Panc1 (cell line): ENCODE data around the gene PTMS. TPM values are rescaled to one million over a fixed set of nuclear protein-coding genes. Genes with fewer than 3 reads are reported as not detected.

Experiments
- ATAC-seq: fragments of 200-7000 bp; cut with Tn5 transposase; 2 replicates; pipeline ENCODE4 v1.9.1; 2020; ENCODE audit warnings: mild to moderate bottlenecking, moderate library complexity
- BruUV-seq: library from RNA; stranded (reverse); fragments of 400-500 nt; replicated peaks from 2 replicates; lab custom pipeline; 2021; lab: Mats Ljungman, UMichigan
- CTCF ChIA-PET: fragments of 300-600 bp; sonication (Branson Sonifier 250); formaldehyde crosslinking; loops from one replicate; lab custom pipeline; 2022; ENCODE audit warnings: antibody characterized with exemption; lab: Charles Lee
- POLR2A ChIA-PET: fragments of 300-600 bp; sonication (Branson Sonifier 250); formaldehyde crosslinking; loops from one replicate; lab custom pipeline; 2022; ENCODE audit warnings: antibody characterized with exemption; lab: Charles Lee
- DNase-seq: peaks from one replicate; pipeline ENCODE4 v3.0.0-alpha.2; 2010; ENCODE audit warnings: low read depth, low spot score
- H3K27ac ChIP-seq: 2 replicates; pipeline ENCODE4 v1.5.1; 2011; ENCODE audit warnings: mild to moderate bottlenecking, low read length, inconsistent platforms
- H3K27me3 ChIP-seq: fragments of 200-500 bp; sonication (Bioruptor generic); 2 replicates; pipeline ENCODE4 v1.6.0; 2014; ENCODE audit warnings: low read length, inconsistent platforms; ENCODE audit not compliant: control insufficient read depth, insufficient read depth
- H3K36me3 ChIP-seq: fragments of 200-500 bp; sonication (Bioruptor generic); 2 replicates; pipeline ENCODE4 v1.5.1; 2014; ENCODE audit warnings: inconsistent platforms, mild to moderate bottlenecking, low read length, moderate library complexity; ENCODE audit not compliant: control insufficient read depth, insufficient read depth
- H3K4me1 ChIP-seq: 2 replicates; pipeline ENCODE4 v1.5.1; 2011; ENCODE audit warnings: inconsistent platforms, mild to moderate bottlenecking, low read length, moderate library complexity; ENCODE audit not compliant: control insufficient read depth, insufficient read depth
- H3K4me3 ChIP-seq, 2 experiments: 2 replicates each; pipeline ENCODE4 v1.5.1; 2011 to 2012; ENCODE audit warnings: low read depth in 2 of 2, low read length in 2 of 2, mild to moderate bottlenecking in 2 of 2, inconsistent platforms in 1 of 2, moderate library complexity in 1 of 2
- H3K9me3 ChIP-seq: fragments of 200-500 bp; sonication (Bioruptor generic); 2 replicates; pipeline ENCODE4 v1.5.1; 2014; ENCODE audit warnings: low read depth, mild to moderate bottlenecking, inconsistent platforms, low read length, moderate library complexity; ENCODE audit not compliant: control insufficient read depth, insufficient read depth
- POLR2AphosphoS5 ChIP-seq: IDR thresholded peaks from 2 replicates; pipeline ENCODE4 v1.6.1; 2012; ENCODE audit warnings: mild to moderate bottlenecking, low read depth, low read length, moderate library complexity
- SIN3A ChIP-seq: IDR thresholded peaks from 2 replicates; pipeline ENCODE4 v1.6.1; 2012; ENCODE audit warnings: low read depth, mild to moderate bottlenecking, low read length, moderate library complexity, borderline replicate concordance; ENCODE audit not compliant: insufficient read depth
- TCF7L2 ChIP-seq: IDR thresholded peaks from 2 replicates; pipeline ENCODE4 v1.6.1; 2011; ENCODE audit warnings: mild to moderate bottlenecking, low read depth, low read length, inconsistent platforms
- in situ Hi-C: cut with HindIII; loops from 2 replicates; pipeline ENCODE4 v1.10.0; 2016; ENCODE audit warnings: low sequenced_read_pairs, low pct_unique_long_range_greater_than_20kb
- intact Hi-C: fragments of 100-400 bp; cut with micrococcal nuclease; formaldehyde crosslinking; loops from one replicate; pipeline ENCODE4 v1.10.0; 2022; ENCODE audit not compliant: unreplicated experiment
- total RNA-seq: library from RNA; stranded (reverse); gene quantifications from one replicate; pipeline ENCODE4 v1.2.1, GENCODE V29; 2021; ENCODE audit not compliant: unreplicated experiment
- TF ChIP-seq, protein P1 (sequence below), 2 experiments: IDR thresholded peaks; 2 replicates each; pipeline ENCODE4 v1.6.1; 2011 to 2012; ENCODE audit warnings: low read depth in 2 of 2, control low read depth in 1 of 2, low read length in 1 of 2, mild to moderate bottlenecking in 1 of 2, moderate library complexity in 1 of 2; ENCODE audit not compliant: insufficient read depth in 1 of 2
- TF ChIP-seq, protein P2 (sequence below): fragments of 450-650 bp; IDR thresholded peaks from 2 replicates; pipeline ENCODE4 v1.5.1; 2017; ENCODE audit warnings: mild to moderate bottlenecking

PTMS gene
- total RNA-seq, 1 experiment from 2014 or later, result 395 TPM

DNA sequence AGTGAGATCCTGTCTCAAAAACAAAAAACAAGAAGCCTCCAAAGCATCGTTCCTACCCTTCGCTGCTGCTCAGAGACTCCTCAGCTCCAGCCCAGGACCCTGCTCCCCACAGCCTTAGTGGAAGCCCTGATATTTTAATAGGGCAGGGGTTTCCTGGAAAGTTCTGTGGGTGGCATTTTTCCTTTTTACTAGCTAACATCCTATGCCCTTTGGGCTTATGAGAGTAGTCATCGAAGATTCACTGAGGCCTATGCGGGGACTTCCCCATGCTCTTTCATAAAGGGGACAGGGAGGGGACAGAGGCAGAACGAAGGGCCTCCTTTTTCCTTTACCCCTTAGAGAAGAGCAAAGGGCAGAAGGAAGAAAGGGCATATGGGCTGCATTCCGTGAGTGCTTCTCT is 14.4 kb downstream of the PTMS start:
- intact Hi-C loops, result no loop called here
- CTCF ChIA-PET, result interaction anchor here (0.7 kb wide), 1 partner anchor 27 kb away, joined by 3 read pairs; the partner anchor contains the start of gene MLF2
- no peaks in the 10 kb centered on the region for H3K36me3 ChIP-seq
- H3K4me1 ChIP-seq, result peaks cover 4% of the 10 kb centered on the region; the same call in 1 of the 2 replicates
- no peaks in the 10 kb centered on the region for H3K27me3 ChIP-seq
- no peak for TF ChIP-seq POLR2AphosphoS5
- no peak for DNase-seq
- in situ Hi-C loops, result no loop called here
- no peak overlapping the region for H3K4me3 ChIP-seq
- no peak for ATAC-seq
- no peak overlapping the region for H3K27ac ChIP-seq
- BruUV-seq, result no TSS peak
- no peaks in the 10 kb centered on the region for H3K9me3 ChIP-seq
- POLR2A ChIA-PET, result interaction anchor here (0.5 kb wide), 1 partner anchor 11 kb away, joined by 3 read pairs; no protein-coding TSS in a partner anchor

DNA sequence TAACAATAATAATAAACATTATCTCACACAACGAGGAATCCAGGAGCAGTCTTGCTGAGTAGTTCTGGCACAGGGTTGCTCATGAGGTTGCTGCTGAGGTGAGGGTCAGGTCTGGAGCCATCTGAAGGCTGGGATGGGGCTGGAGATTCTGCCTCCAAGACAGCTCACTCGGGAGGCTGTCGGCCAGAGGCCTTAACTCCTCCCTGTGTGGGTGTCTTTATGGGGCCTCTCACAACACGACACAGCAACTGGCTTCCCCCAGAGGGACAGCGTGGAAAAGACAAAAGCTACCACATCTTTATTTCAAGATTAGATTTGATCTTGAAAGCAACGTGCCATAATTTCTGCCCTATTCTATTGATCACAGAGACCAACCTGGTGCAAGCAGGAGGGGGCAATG is 16.0 kb downstream of the PTMS start:
- DNase-seq (no peak), ATAC-seq (no peak)
- Histone ChIP-seq H3K9me3 (no peaks in the 10 kb centered on the region), H3K4me1 (peaks cover 4% of the 10 kb centered on the region; the same call in 1 of the 2 replicates), H3K27me3 (no peaks in the 10 kb centered on the region), H3K4me3 (no peak overlapping the region), H3K36me3 (no peaks in the 10 kb centered on the region), H3K27ac (no peak overlapping the region)
- TF ChIP-seq SIN3A, result no peak
- TF ChIP-seq POLR2AphosphoS5, result no peak
- TF ChIP-seq, protein P1, sequence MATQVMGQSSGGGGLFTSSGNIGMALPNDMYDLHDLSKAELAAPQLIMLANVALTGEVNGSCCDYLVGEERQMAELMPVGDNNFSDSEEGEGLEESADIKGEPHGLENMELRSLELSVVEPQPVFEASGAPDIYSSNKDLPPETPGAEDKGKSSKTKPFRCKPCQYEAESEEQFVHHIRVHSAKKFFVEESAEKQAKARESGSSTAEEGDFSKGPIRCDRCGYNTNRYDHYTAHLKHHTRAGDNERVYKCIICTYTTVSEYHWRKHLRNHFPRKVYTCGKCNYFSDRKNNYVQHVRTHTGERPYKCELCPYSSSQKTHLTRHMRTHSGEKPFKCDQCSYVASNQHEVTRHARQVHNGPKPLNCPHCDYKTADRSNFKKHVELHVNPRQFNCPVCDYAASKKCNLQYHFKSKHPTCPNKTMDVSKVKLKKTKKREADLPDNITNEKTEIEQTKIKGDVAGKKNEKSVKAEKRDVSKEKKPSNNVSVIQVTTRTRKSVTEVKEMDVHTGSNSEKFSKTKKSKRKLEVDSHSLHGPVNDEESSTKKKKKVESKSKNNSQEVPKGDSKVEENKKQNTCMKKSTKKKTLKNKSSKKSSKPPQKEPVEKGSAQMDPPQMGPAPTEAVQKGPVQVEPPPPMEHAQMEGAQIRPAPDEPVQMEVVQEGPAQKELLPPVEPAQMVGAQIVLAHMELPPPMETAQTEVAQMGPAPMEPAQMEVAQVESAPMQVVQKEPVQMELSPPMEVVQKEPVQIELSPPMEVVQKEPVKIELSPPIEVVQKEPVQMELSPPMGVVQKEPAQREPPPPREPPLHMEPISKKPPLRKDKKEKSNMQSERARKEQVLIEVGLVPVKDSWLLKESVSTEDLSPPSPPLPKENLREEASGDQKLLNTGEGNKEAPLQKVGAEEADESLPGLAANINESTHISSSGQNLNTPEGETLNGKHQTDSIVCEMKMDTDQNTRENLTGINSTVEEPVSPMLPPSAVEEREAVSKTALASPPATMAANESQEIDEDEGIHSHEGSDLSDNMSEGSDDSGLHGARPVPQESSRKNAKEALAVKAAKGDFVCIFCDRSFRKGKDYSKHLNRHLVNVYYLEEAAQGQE (IDR thresholded peaks at IDR 0.05; ENCODE audit: insufficient read depth in 1 of 2, low read depth in 2 of 2, low read length in 1 of 2), result no peak
- TF ChIP-seq, protein P2, sequence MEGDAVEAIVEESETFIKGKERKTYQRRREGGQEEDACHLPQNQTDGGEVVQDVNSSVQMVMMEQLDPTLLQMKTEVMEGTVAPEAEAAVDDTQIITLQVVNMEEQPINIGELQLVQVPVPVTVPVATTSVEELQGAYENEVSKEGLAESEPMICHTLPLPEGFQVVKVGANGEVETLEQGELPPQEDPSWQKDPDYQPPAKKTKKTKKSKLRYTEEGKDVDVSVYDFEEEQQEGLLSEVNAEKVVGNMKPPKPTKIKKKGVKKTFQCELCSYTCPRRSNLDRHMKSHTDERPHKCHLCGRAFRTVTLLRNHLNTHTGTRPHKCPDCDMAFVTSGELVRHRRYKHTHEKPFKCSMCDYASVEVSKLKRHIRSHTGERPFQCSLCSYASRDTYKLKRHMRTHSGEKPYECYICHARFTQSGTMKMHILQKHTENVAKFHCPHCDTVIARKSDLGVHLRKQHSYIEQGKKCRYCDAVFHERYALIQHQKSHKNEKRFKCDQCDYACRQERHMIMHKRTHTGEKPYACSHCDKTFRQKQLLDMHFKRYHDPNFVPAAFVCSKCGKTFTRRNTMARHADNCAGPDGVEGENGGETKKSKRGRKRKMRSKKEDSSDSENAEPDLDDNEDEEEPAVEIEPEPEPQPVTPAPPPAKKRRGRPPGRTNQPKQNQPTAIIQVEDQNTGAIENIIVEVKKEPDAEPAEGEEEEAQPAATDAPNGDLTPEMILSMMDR, result no peak
- no peak for TF ChIP-seq TCF7L2
- no TSS peak for BruUV-seq
- in situ Hi-C loops (no loop called here), intact Hi-C loops (no loop called here)
- POLR2A ChIA-PET, result no interaction called here
- CTCF ChIA-PET, result no interaction called here

DNA sequence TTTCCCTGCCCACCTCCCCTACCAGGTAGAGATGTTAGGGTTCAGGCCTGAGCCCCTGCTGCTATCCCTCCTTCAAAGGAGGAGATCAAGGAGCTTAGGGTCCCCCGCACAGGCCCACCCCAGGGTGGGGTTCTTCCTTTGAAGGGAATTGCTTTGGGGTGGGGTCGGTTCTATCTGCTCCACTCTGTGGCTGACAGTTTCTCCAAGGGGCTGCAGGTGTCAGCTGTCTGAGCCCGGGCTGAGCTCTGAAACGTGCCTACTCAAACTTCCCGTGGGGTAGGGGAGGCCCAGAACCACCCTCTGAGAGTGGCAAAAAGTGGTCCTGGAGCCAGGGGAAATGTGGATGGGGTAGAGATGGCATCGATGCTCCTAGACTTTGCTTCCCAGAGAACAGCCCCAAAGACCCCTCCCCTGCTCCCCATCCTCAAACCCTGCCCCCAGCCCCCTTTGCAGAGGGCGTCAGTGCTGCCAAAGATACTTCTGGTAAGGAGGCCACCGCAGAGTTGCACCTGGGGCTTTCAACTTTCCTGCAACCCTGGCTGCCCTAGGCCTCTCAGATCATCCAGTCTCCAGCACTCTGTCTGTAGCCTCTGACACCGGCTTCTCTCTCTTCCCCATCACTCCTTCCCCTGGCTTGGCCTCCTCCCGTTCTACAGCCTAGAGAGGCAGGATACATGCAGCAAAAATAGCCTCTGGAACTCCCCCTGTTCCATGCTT is 16.8 kb downstream of the PTMS start:
- intact Hi-C loops (no loop called here), in situ Hi-C loops (no loop called here)
- no peak for TF ChIP-seq TCF7L2
- Histone ChIP-seq H3K4me1 (peaks cover 4% of the 10 kb centered on the region; the same call in 1 of the 2 replicates), H3K9me3 (no peaks in the 10 kb centered on the region), H3K36me3 (no peaks in the 10 kb centered on the region), H3K27ac (no peak overlapping the region), H3K4me3 (no peak overlapping the region), H3K27me3 (no peaks in the 10 kb centered on the region)
- CTCF ChIA-PET, result interaction anchor here (0.6 kb wide), 1 partner anchor 30 kb away, joined by 3 read pairs; the partner anchor contains the start of gene MLF2
- no TSS peak for BruUV-seq
- POLR2A ChIA-PET, result no interaction called here
- ATAC-seq, result no peak
- no peak for DNase-seq
